ENCODE results near the gene VSTM4.
A peak's percentile ranks its signal among the peaks of the same experiment; 100 is the strongest.

Gene VSTM4, protein sequence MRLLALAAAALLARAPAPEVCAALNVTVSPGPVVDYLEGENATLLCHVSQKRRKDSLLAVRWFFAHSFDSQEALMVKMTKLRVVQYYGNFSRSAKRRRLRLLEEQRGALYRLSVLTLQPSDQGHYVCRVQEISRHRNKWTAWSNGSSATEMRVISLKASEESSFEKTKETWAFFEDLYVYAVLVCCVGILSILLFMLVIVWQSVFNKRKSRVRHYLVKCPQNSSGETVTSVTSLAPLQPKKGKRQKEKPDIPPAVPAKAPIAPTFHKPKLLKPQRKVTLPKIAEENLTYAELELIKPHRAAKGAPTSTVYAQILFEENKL

DNA sequence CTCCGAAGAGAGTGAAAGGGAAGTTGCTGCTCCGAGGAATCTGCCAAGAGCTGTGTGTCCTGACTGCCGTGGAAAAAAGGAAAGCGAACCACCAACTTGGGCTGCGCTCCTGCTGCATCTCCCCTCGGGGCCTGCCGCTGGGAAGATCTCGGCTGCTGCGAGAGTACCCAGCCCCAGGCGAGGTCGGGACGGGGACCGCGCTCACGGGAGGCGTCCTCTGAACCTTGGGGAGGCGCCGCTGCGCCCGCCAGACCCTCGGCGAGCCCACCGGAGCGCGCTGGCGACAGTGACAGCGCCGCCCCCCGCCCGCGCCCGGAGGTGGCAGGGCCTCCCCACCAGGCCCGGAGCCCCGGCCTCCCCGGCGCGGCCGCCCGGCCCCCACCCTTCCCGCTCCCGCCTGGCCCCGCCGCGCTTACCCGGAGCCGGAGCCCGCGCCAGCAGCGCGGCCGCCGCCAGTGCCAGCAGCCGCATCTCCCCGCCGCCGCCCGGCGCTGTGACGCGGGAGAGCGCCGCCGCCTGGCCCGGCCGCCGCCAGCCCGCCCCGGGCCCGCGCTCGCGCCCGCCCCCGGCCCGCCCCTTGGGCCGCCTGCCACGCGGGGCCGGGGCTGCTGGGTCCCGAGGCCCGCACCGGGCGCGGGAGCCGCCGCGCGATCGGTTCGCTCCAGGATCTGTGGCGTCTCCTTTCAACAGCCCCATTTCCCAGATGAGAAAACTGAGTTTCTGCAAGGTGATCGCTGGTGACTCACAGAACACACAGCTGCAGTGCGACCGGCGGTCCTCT, at the start of gene VSTM4:
TSS of gene VSTM4 (minus strand) at position 508 of the 781 bp plus-strand sequence. CDS start at position 471, 37 bp downstream.
- peak; percentile 45 for DNase-seq (ENCODE audit: low spot score)

DNA sequence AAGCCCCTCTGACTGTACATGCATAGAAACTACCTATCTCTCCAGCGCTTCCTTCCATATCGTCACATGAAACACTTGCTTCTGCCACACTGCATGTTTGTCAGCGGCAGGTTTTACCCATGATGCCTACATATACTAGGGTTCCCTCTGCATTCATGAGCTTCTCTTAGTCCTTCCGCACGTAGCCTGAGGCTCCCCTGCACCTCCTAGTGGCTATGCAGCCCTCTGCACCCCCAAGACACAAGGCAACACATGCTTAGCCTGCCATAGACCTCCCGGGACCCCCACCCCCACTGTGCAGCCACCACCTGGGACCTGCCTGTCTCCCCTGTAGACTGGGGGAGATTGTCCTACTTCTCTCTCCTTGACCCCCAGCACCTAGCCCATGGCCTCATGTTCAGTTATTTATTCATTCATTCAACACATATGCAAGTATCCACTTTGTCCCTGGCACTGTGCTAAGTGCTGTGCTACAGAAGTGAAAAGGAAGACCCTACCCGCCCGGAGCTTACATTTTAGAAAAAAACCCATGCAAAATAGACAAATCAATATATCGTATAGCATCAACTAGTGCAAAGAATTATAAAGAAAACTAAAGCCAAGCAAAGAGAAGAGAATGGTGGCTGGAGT, 49.4 kb upstream of the VSTM4 start:
- DNase-seq (ENCODE audit: low spot score), result peak; percentile 58

DNA sequence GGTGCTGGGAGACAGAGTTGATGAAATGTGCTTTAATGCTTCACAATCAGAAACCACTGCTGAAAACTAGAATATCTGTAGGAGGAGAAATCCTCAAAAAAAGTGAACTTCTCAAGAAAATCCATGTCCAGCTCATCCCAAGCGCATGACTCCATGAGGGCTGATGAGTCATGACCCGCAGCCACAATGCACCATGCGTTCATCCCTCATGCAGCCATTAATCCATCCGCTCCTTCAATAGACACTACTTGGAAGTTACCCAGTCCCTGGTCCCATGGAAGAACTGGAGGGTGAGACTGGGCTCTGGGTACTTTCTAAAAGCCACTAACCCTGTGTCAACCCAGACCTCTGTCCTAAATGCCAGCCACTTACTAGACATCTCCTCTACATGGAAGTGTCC, 48.4 kb upstream of the VSTM4 start:
- no peak for DNase-seq (ENCODE audit: low spot score)

DNA sequence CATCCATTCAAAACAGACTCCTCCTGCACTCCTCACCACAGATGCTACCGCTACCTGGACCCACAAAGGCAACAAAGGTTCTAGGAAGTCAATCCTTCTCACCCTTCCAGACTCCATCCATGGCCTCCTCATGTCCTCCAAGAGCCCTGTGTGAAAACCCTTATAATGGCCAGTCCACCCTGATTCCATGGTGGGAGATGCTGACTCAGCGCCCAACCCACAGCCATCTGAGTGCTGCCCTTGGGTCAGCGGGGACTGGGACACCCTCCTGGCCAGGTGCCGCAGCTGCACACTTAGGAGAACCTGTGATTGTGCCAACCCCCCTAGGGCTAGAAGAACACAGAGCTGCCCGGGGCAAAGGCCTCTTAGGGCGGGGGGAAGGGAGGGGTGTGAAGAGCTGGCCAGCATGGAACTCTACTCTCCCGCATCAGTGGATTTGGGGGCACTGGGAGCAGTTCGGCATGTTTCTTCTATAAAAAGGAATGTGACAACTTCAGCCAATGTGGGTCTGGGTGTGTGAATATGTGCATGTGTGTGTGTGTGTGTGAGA, 47.5 kb upstream of the VSTM4 start:
- DNase-seq (ENCODE audit: low spot score), result no peak

DNA sequence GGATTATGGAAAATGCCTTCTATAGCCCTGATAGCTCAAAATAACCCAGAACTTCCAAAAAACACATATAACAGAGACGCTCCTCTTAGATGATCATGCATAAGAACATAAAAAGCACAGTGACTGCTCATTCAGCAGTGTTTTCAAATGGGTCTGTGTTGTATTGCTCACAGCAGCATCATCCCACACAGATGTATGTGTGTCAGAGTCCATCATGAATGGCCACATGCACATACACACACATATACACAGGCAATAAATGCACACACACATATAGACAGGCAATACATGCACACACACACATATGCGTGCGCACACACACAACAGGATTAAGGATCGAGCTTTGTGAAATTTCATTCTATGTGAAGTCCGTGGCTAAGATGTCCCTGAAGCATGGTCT, 46.7 kb upstream of the VSTM4 start:
- DNase-seq (ENCODE audit: low spot score), result no peak

DNA sequence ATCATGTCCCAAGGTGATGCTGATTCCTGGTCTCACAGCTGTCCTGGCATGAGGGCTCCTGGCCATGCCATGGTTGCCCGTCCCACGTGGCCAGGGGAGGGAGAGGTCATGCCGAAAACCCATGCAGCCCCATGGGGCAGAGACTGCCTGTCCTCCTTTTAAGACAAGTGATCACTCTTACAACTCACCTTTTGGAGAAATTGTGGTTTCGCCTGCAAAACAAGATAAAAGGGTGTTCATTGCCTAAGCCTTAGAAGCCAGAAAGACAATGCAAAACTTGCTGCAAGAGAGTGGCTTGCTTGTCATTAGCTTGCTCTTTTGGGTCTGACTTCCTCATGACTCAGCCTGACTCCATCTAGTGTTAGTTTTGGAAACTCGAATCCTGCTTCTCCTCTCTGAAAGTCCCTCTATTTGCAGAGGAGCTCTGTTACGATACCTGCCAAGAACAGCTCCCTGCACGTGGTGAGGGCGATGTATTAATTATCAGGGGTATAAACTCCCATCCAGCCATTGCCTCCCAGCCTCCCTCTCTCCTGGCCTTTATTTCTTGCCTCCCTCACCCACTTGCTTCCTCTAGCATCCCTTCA, 46.2 kb upstream of the VSTM4 start:
- DNase-seq (ENCODE audit: low spot score), result peak; percentile 72

DNA sequence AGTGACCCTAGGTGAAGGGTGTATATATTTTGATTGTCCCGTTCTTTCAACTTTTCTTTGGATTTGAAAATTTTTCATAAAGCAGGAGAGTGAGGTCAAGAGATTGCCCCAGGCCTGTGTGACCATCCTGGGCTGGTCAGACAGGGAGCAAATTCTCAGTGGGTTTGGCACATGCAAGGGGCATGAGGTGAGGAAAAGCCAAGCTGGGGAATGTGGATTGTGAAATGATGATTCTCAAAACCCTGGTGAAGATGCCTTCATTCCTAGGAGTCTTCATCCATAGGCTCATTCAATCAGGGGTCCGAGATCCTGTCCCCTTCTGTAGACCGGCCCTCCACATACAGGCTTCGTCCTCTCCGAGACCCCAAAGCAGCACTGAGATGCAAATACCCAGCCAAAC, 45.5 kb upstream of the VSTM4 start:
- no peak for DNase-seq (ENCODE audit: low spot score)

DNA sequence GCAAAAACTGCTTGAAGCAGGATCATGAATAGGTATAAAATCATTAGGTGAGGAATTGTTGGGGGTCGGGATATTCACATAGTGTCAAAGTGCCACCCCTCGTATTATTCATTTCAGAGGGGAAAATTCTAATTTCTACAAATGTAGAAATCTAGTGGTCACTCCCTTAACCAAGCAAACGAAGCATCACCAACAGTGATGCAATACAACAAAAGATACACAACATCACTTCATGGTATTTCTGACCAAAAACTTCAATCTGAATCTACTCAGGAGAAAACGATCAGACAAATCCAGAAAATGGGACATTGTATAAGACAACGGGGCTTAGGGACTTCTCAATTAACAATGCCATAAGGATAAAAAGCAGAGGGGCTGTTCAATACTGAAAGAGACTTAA, 44.8 kb upstream of the VSTM4 start:
- no peak for DNase-seq (ENCODE audit: low spot score)

DNA sequence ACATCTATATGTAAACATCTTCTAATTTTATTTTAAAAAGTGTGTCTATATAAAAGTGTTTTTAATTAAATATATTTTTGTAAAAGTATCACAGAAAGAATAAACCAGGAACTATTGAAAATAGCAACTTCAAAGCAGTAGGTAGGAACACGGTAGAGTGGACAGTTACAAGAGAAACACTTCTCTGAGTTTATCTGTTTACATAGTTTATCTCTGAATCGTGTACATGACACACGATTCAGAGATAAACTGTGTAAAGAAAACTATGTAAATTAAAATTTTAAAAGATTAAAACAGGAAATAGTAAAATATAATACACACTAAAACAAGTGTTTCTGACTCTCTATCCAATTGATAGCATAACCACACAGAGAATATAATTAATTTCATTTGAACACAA, 43.6 kb upstream of the VSTM4 start:
- DNase-seq (ENCODE audit: low spot score), result no peak

DNA sequence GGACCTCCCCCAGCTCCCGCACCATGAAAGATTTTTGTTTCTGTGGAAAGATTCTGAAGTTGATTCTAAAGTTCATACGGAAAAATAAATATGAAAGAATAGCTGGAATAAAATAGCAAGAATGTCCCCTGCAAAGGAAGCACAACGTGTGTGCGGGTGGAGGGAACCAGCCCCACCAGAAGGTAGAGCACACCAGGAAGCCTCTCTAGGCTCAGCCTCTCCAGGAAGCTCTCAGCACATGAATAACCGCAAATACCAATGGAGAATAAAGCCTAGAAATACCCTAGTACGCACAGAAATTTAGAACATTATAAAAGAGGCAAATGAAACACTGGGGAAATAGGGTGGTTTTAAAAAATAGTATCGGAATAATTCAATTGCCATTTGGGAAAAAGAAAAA, 43.1 kb upstream of the VSTM4 start:
- no peak for DNase-seq (ENCODE audit: low spot score)

DNA sequence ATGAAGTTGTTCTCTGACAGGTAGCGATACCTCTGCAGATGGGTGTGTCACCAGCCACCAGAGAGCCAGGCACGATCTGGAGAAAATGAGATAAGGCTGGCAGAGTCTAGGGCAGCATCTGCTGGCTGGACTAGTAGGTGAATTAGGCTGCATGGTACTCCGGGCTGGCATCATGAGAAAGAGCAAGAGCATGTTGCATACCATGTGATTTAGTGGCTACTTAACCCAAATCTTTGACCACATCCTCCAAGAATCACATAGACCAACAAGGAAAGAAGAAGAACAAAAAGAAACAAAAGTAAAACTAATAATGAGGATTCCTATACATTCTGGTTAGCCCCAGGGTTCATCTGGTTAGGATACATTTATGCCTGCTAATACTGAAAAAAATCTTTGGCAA, 41.9 kb upstream of the VSTM4 start:
- no peak for DNase-seq (ENCODE audit: low spot score)

DNA sequence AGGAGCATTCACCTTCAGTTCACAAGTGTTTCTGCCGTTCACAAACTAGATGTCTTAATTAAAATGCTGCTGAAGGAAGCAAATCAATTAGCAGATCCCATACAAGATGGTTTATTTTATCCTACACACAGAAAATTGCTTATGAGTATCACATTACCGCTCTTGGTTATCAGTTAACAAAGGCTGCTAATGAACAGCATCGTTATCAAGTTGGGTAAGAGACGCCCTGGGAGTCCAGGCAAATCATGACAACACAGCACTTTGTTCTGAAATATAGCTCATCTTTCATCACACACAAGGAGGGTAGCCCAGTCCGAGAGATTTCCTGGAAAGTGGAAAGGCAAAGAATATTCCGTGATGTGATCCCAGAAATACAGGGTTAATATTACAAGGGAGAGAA, 39.3 kb upstream of the VSTM4 start:
- DNase-seq (ENCODE audit: low spot score), result no peak

DNA sequence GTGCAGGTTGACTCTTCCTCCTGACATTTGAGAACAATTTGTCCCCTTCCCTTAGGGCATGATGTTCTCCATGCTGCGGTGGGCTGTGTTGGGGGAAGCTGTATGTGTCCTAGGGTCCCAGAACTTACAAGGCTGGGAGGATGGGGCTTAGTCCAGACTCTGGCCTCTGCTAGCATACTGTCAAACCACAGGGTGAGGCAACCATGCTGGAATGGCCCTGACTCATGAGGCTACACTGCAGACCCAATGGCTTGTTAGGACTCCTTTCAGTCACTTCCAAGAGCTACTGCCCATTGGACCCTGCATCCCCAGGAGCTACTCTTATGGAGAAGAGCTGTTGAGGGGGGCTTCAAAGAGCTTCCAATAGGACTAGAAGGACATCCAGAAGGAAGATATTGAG, 38.6 kb upstream of the VSTM4 start:
- no peak for DNase-seq (ENCODE audit: low spot score)

DNA sequence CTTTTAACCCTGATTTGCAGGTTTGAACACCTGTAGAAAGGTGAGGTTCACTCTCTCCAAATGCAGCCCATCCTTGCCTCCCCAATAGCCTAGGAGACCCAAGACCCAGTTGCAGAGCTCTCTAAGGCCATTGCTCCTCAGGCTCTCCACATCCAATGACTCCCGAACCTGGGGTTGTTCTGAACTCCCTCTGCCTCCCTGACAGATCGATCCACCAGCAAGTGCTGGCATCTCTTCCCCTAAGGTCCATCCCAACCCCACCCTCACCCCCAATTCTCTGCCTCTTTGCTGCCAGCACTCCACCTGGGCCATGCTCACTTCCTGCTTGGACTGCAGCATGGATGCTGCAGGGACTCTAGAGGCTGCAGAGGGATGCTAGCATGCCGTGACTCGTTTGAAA, 37.8 kb upstream of the VSTM4 start:
- no peak for DNase-seq (ENCODE audit: low spot score)

DNA sequence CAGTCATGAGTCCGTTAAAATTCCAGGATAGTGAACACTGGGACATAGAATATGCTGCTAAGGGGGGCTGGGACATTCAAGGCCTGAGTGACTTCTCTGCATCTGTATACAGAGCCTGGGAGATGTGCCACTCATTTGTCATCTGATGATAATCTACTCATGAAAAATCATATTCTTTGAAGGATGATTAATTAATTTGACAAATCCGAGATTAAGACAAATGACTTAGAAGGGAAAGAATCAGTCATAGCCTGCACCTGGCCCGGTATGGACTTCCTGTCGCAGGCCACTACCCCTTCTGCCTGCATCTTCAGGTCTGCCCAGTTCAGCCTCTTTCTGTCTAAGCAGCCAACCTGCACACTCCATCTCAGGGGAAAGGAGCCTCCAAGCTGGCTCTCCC, 37.3 kb upstream of the VSTM4 start:
- no peak for DNase-seq (ENCODE audit: low spot score)

DNA sequence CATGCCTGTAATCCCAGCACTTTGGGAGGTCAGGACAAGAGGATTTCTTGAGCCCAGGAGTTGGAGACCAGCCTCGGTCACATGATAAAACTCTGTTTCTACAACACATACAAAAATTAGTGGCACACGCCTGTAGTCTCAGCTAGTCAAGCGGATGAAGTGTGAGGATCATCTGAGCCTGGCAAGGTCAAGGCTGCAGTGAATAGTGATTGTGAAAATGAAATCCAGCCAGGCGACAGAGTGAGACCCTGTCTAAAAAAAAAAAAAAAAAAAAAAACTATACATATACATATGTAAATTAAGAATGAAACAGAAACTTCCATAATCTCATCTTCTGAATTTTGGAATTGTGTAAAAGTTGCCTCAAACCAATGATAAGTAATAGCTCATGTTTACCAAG, 36.7 kb upstream of the VSTM4 start:
- DNase-seq (ENCODE audit: low spot score), result no peak

DNA sequence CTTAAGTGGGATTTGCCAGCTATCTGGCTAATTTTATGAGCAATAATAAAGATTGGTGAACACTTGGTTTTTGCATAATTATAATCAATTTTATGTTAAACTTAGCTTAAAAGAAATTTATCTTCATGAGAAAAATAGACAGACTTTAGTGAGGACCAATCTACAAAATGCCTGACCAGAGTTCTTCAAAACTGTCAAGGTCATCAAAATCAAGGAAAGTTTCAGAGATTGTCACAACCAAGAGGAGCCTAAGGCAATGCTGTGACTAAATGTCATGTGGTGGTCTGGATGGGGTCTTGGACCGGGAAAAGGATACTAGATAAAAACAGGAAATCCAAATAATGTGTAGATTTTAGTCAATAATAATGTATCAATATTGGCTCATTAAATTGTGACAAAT, 36.2 kb upstream of the VSTM4 start:
- no peak for DNase-seq (ENCODE audit: low spot score)

DNA sequence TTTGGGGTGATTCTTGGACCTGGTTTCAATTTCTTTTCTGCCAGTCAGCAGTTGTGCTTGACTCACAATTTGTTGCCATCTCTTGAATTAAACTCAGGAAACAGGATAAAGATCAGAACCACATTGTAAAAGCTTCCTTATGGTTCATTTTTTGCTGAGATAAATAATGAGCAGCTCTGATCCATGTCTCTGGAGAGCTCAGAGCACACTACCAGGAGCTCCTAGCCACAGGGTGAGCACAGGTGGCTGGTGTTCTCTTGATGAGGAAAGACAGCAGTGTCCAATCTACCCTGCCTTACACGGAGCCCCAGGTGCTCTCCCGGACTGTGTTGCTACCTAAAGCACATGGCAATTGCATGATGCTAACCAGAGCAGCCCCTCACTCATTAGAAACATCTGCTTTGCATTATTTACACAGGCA, 35.7 kb upstream of the VSTM4 start:
- no peak for DNase-seq (ENCODE audit: low spot score)

DNA sequence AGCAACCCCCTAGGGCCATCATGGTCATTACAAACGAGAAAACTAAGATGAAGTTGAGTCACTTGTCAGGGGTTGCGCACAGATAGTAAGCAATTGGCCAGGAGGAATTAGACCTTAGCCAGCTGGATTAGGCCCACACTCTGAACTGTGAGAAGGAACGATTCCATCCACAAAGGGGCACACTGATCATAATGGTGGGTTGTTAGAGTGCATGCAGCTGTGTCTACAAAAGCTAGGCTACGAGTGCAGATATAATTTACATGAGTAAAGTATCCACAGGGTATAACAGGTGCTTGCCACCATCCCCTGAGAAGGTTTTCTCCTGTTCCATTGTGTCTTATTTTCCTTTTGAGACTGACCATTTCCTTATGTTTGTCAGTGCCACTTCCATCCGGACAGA, 35.1 kb upstream of the VSTM4 start:
- no peak for DNase-seq (ENCODE audit: low spot score)

DNA sequence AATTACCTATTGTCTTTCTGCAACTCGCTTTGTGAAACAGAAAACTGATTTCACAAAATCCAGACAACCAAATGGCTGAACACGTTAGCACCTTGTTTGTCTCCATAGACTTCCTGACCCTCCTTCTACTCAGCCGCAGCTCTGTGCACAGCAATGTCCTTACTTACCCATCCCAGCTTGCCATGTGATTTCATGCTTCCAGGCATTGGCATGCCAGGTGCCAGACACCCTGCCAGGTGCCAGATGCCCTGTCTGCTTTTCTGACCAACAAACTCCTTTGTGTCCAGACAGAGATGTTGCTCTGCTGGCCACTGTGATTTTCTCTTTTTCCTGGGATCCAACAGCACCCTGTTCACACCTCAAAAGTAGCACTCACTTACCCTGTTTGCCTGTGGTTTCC, 34.6 kb upstream of the VSTM4 start:
- DNase-seq (ENCODE audit: low spot score), result no peak

DNA sequence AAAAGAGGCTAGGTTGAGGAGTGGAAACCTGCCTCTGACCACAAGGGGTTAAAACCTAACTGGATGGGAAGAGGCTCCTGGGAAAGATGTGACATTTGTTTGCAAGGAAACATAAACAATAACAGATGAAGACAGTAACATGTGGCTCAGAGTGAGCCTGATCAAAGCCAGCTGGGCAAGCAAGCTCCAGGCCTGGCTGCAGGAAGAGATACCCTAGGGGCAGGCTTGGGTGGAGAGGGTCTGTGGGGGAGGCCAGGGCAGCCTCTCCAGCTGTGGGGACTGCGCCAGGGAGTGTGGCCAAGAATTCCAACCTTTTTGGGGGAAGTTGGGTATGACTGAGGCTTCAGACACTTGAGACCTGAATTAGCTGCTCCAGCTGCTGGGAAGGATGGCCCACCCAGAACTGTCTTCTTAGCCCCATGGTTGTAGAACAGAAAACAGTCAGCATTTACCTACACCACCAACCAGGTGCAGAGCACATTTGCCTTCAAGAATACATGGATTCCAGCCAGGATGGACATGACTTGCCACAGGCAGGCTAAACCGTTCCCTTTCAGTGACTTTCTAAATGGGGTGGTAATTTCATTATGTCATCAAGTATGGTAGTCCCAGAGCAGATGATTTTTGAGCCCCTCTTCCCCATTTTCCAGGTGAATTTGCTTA, 28.9 kb upstream of the VSTM4 start:
- DNase-seq (ENCODE audit: low spot score), result no peak

DNA sequence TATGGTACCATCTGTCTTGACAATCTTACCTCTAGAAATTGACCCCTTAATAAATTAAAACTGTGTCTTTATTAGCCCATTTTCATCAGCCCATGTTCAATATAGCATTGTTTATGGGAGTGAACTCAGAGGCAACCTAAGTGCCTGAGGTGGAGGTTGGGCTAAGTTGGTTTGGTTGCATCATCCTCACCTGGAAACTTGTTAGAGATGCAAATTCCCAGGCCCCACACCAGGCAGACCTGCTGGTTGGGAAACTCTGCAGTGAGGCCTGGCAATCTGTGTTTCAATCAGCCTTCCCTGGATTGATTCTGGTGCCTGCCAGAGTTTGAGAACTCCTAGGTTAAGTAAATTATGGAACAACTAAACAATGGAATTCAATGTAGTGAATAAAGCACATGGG, 27.9 kb upstream of the VSTM4 start:
- no peak for DNase-seq (ENCODE audit: low spot score)
